Neural cell (in vitro differentiated cells): Measurements from ENCODE around the gene UBE2F.

Experiments
- CTCF ChIP-seq: fragments of 450-650 bp; IDR thresholded peaks from 2 replicates; pipeline ENCODE4 v1.5.1; 2014; ENCODE audit warnings: antibody characterized with exemption, mild to moderate bottlenecking, moderate library complexity; ENCODE audit not compliant: poor library complexity, severe bottlenecking
- EP300 ChIP-seq: fragments of 450-650 bp; conservative IDR thresholded peaks from 2 replicates; pipeline ENCODE4 v1.6.1; 2014; ENCODE audit warnings: antibody characterized with exemption, mild to moderate bottlenecking, moderate library complexity; ENCODE audit not compliant: poor library complexity, severe bottlenecking
- RAD21 ChIP-seq: fragments of 450-650 bp; conservative IDR thresholded peaks from 2 replicates; pipeline ENCODE4 v1.6.1; 2014; ENCODE audit warnings: antibody characterized with exemption, mild to moderate bottlenecking, moderate library complexity

GRCh38 chr2:238085899-238086298 is 119.1 kb downstream of the UBE2F start:
- no peak for TF ChIP-seq CTCF
- TF ChIP-seq RAD21: no peak
- TF ChIP-seq EP300: no peak
